ENCODE results near the gene SLC6A6.
A peak's percentile ranks its signal among the peaks of the same experiment; 100 is the strongest.
"Not testable (repeated sequence)": the region's sequence is repeated elsewhere in the genome, so short reads cannot be mapped to it uniquely, and the experiment has no call there.

Gene SLC6A6

DNA sequence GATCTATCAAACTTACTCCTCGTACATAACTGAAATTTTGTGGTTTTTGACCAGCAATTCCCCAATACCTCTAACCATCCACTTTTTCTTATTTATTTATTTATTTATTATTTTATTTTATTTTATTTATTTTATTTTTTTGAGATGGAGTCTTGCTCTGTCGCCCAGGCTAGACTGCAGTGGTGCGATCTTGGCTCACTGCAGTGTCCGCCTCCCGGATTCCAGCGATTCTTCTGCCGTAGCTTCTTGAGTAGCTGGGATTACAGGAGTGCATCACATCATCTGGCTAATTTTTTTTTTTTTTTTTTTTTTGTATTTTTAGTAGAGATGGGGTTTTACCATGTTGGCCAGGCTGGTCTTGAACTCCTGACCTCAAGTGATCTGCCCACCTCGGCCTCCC lies 35.3 kb downstream of the SLC6A6 start:
- DNase-seq: not testable (repeated sequence)

DNA sequence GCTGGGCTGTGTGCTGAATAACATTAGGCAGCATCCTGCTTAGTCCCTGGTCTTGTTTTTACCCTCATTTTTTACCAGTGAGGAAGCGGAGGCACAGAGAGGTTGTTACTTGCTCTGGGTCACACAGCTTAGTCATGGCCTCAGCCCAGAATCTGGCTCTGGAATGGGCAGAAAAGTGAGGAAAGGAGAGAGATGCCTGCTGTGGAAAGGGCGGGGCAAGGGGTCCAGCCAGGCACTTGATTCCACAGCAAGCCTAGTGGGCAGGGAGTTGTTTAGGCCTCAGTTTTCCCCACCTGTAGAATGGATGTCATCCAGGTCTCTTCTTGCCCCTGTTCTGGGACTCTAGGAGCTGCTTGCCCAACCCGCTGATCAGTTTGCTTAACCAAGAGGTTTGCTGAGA lies 35.9 kb downstream of the SLC6A6 start:
- no peak for DNase-seq

DNA sequence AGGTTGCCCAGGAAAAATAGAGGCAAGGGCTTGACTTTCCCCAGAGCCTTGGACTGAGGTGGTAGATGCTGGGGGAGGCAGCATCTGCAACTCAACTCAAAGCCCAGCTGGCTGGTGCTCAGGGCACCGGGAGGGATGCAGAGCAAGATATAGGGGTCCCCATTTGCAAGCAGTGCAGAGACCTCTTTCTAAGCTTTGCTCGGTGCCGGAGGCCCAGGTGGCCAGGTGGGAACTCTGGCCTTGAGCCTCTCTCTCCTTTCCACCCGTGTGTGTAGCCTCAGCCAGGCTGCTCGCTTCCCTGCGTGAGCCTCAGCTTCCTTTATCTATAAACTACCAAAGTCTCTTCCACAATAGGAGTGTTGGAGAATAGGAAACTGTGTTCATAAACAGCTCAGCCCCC lies 36.5 kb downstream of the SLC6A6 start:
- DNase-seq: no peak

DNA sequence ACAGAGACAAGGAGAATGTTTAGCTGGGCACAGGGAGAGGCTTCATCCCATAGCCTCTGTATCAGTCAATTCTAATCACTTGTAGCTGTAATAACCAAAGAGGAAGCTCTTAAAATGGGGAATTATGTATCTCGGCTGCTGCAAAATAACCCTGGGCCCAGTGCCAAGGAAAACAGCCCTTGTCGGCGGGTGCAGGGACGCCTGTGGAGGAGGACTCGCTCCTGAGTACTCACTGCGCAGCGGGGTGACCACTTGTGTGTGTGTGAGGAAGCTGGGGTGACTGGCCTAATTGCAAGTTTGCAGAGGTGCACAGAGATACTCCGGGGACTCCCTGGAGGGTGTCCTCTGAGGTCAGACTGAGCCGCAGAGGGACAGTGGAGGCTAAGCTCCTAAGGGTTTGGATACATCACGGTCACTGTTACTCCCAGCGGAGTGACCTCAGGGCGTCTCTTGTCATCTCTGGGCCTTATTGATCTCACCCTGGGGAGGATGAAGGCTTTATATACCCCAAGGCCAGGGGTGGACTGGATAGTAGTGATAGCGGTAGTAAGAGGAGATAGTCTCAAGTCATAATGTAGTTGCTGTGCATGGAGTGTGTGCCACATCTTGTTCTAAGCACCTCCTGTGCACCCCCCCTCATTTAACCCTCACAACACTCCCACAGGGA lies 37.2 kb downstream of the SLC6A6 start:
- no peak for DNase-seq

DNA sequence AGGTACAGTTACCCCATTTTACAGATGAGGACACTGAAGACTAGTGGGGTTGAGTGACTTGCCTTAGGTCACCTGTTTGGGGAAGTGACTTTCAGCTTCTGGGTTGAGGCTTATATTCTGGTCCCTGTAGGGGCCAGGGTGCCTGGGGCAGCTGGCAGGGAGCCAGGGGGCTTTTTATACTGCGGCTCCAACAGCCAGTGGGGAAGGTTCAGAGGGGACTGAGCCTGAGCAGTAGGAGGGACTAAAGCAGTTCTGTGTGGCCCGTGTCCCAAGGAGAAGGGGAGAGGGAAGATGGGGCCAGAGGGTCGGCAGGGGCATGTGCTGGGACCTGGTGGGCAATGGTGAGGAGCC lies 37.7 kb downstream of the SLC6A6 start:
- DNase-seq: no peak

DNA sequence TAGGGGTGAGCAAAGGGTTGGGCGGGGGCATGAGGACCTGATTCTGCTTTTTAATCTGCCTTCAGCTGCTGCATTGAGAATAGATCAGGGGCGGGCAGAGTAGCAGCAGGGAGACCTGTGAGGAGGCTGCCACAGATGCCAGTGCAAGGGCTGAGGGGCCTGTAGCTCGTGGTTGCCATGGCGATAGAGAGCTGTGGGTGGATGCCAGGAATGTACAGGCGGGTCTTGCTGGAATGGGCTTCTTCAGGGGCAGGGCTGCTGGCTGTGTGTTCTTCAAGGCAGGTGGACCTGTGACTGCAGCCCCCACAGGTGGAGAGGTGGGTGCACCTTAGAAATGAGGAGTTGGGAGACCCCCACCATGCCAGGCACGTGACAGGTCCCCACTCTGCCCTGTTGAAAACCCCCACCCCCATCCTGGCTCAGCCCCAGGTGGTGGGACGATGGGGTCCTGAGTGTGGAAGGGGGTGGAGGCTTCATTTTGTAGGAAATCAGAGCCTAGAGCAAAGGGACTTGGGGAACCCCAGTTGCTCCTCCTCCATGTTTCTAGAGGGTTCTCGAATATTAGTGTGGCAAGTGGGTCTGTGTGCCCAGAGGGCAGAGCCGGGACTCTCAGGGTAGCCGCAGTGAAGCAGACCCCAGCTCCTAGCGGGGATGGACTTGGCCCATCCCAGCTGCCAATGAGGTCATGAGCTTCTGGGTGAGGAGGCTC lies 38.3 kb downstream of the SLC6A6 start:
- DNase-seq: peak; percentile 66

DNA sequence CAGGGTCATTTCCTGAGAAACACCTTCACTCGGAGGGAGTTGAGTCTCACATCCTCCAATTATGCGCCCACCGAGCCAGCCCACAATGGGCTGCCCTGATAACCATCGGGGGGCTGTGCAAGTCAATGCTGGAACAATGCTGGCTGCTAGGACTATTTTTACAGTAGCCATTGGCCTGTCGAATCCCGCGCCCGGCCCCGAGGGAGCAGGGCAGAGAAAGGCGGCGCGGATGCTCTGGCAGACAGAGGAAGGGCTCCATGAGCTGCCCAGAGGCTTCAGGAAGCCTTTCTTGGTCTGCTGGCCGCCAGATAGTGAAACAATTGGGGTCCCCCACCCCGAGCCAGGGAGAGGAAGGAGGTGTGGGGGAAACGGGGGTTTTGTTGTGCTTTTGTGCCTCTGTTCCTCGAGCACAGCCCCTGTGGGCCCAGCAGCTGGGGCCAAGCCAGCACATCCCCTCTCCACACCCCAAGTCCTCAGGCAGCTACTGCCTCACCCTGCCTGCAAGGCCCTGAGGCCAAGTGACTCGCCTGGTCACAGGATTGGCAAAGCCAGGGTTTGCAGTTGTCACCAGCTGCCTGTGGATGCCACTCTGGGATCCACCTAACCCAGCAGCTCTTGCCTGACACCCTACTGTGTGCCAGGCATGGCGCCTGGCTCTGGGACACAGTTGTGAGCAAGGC lies 39.0 kb downstream of the SLC6A6 start:
- no peak for DNase-seq

DNA sequence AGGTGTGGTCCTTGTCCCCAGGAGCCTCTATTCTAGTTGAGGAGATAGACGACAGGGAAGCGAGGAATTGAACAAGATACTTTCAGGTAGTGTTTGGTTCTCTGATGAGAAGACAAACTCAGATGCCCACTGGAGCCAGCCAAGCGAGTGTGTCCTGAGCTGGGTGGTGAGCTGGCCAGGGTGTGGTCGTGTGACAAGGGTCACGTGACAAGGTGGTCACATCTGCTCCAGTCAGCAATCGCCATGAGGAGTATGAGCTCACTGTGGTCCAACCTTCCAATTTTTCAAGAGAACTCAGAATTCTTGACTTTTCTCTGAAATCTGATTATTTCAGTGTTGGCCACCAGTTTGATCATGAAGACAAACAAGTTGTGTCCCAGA lies 39.5 kb downstream of the SLC6A6 start:
- DNase-seq: no peak

DNA sequence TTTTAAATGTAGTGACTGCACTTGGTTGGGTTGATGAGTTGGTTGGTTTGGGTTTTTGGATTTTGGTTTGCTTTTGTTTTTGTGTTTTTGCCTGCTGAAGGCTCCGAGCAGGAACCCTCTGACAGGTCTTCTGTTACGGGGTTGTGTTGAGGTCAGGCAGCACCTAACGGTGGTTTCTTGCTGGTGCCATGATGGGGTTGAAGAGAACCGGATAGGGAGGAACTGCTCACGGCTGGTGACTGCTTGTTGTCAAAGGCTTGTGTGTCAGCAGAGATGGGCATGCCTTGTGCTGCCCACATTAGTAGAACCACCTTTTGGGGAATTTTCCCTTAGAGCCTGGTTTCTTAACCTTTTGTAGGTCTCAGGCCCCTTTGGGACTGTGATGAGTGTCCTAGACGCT lies 42.0 kb downstream of the SLC6A6 start:
- DNase-seq: no peak

DNA sequence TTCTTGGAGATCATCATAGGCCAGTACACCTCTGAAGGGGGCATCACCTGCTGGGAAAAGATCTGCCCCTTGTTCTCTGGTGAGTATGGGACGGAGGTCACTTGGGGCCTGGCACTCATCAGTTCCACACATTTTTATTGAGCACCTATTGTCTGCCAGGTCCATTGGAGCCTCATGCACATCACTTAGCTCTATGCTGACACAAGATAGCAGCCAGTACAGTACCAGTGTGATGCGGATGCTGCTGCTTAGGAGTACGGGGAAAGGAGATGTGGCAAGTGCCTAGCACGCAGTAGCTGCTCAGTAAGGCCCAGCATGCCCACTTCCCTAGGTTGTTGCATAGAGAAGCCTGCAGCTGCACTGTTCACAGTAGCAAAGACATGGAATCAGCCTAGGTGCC lies 43.4 kb downstream of the SLC6A6 start:
- DNase-seq: no peak

DNA sequence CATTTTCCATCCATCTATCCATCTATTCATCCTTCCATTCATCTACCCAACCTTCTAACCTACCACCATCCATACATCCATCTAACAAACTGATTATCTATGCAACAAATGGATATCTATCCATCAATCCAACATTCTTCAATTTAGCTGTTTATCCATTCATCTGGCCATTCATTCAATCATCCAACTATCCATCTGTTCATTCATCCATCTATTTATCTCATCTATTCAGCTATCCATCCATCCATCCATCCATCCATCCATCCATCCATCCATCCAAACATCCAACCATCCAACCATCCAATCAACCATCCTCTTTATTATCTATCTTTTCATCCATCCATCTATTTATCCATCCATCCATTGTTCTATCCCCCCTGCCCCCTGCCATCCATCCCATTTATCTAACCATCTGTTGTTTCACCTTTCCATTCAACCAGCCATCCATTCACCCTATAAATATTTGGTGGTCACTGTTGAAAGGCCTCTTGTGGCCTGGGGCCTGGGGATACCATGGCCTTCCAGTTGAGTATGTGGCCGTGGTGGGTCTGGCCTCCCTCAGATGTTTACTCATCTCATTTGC lies 44.7 kb downstream of the SLC6A6 start:
- DNase-seq: no peak

DNA sequence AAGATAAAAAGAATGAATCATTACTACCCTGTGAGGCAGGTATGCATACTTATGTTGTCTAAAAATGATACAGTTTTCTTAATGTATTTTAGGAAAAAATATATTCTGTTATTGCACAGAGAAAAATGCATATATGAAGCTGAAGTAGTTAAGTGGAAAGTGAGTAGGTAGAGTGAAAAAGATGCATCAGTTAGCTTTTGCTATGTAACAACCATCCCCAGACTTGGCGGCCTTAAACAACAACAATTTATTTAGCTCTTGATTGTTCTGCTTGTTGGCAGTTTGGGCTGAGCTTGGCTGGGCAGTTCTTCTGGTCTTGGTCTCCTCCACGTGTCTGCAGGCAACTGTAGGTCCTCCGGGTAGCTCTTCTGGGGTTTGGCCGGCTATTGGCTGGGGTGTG lies 45.7 kb downstream of the SLC6A6 start:
- no peak for DNase-seq

DNA sequence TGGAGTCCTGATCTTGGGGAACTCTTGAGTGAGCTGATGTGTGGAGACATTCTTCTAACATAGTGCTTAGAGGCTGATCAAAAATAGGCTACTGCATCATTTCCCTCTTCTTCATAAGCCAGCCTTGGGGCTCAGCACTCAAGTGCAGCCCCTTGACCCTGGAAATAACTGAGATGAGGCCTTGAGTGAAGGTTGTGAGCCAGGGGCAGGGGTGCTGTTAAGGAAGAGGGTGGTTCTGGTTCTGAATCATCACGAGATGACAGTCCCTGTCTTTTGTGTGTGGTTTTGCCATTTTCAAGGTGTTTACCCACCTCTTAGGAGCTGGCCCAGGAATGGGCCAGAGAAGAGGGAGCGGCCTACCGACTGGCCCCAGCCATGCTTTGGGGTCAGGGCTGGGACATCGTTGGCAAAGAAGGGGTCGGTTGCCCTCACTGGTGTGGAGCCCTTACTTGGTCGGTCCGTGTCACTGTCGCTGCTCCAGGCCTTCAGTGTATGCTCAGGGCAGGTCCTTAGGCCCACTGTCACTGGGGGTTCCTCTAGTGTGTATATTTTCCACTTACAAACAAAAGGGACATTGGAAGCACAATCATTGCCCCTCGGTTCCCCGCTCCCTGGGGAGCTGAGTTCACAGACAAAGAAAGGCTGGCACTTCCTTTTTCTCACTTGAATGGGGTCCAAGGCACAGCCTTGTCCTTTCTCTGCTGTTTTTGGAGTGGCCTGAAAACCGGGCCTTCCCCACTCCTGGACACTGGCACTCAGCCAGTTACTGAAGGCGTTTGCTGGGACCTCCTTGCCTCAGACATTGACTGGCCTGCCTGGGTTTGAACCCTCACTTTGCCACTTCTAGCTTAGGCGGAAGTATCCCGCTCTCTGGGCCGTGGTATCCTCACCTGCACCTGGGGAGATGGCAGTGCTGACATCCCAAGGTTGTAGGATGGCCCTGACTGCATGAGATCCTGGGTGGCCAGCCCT lies 46.6 kb downstream of the SLC6A6 start:
- no peak for DNase-seq

DNA sequence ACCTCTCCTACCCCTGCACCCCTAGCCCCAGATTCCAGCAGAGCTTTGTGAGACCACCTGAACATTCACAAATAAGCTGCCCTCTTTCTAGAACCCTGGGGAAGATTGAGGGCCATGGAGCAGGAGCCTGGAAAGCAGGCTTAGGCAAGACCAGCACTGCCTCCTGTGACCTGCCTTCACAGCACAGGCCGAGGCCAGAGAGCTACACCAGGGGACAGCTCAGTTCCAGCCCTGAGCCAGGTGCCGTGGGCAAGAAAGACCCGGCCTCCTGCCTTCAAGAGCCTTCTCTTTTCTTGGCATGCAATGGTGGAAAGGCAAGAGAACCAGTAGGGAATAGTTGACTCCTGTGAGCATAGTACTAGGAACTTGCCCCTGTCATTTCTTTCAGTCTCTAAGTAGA lies 48.1 kb downstream of the SLC6A6 start:
- DNase-seq: no peak

DNA sequence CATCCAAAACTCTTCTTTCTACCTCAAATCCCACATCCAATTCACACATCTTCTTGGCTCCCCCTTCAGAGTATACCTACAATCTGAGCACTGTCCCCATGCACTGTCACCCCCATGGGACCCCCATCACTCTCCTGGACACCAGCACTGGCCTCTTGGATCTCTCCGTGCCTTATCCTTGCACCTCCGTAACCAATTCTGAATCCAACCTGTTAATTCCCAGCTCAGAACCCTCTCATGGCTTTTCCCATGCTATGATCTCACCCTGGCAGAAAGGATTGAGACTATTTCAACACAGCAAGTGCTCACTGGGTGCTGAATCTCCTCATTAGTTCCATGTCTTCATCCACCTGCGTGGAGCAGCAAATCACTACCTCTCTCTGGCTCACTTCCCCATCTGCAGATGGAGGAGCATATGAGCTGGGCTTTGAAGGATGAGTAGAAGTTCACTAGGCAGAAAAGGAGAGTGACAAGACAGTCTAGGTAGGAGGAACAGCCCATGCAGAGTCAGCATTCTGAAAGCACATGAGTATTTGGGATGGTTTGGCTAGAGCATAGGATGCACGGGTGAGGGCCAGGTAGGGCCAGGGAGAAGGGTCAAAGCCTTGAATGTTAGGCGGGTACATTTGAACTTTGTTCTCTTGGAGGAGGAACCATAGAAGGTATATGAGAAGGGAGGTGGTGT lies 48.7 kb downstream of the SLC6A6 start:
- no peak for DNase-seq

DNA sequence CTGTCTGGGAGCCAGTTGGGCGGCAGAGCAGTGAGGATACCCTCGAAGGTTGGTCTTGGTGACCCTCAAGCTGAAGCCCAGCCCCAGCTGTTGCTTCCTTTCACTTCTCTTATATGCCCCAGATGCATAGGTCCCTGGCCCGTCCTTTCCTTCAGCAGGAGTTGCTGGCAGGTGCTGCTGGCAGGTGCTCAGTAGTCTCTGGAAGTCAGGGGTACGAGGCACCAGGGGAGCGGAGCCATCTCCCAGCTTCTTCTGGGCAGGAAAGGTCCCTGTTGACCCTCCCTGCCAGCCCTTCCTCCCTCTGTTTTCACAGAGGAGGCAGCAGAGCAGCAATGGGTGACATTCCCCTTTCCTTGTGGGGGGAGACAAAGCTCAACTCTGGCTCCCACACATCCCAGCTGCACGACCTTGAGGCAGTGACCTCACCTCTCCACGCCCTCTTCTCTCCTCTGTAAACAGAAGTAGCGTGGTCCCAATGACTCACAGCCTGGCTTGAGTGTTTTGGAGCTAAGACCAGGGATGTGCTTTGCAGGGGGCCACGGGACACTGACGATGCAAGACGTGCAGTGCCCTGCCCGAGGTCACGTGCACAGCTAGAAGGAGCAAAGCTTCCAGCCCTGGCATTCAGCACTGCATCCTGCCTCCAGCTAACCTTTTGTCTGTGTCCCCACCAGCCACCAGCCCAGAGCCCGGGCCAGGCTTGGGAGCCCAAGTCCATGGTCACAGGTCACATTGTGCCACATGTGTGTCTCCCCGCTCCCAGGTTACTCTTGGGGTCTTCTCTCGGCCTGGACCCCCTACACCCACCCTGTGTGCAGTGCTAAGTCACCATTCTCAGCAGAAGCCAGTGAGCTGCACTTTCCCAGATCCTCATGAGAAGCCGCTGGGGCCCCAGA lies 49.7 kb downstream of the SLC6A6 start:
- no peak for DNase-seq

DNA sequence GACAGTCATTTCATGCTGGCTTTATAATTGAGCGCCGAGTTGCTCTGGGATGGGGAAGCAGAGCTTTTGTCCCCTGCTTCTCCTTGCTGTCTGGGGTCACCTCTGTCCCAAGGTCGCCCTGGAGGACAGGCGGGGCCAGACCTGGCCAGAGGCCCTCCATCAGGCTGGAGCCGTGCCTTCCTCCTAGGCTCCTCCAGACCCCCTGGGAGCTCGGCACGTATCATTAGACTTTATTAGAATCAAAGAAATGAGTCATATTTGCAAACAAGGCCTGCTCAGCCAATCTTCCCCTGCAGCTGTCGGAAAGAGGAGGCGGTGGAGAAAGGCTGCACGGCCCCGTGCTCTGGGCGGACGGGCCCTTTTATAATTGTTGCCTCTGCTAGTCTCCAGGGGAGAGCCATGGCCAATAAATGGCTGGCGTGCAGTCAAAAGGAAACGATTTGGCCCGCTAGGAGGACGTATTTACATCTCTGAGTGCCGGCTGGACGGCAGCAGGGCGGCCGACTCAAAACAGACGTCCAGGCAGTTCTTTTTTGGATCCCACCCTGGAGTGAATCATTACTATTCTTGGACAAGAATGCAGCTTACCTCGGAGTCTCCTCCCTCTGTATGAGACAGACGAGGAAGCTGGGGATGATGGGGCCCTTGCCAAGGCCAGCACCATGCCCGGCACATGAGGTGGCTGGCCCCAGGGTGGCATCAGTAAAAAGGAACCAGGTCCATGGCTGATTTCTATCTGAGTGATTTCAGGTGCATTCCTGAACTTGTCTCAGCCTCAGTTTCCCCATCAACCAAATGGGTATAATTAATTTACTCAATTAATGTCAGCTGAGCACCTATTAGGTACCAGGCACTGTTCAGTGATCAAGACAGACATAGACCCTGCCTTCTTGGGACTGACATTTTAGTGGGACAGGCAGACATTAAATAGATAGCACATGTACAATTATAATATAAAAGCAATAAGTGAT lies 50.6 kb downstream of the SLC6A6 start:
- DNase-seq: peak; percentile 84

DNA sequence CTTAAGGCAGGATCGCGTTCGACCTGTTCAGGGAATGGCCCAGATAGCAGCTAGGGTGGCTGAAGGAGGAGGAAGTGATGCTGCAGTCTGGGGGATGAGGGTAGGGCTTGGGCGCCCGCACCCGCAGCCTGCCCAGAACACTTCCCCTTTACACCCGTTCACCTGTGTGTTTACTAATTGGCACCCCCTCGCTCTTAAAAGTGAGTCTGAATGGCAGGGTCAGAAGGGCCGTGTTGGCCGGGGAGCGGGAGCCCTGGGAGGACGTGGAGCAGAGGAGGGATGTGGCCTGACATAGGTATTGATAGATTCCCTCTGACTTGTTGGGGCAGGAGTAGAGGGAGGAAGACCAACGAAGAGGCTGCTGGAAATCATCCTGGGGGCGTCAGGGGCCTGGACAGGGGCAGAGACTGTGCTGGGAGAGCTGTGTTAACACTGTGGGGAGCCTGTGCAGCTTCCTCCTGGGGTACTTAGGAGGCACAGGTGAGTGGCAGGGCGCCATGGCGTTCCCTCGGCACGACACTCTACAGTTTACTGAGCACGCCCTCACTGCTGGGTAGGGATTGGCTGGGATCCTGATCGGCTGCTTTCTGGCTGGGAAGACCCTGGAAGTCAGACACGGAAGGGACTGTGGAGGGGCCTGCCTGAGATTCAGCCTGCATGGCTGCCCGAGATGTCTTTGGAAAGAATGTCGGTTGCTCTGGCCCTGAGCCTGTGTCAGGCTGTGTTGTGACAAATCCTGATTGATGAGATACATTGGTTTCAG lies 51.7 kb downstream of the SLC6A6 start:
- DNase-seq: no peak

Data from retina (tissue), 1 donor.